ENCODE data around the gene SGK1. TPM values are rescaled to one million over a fixed set of nuclear protein-coding genes. Genes with fewer than 3 reads are reported as not detected.
"Not testable (repeated sequence)": the region's sequence is repeated elsewhere in the genome, so short reads cannot be mapped to it uniquely, and the experiment has no call there.

Gene SGK1
- total and polyA plus RNA-seq, 3 donors from 2014 or later: 91.3 to 208 (median 154) TPM

- no peak for DNase-seq
- TF ChIP-seq CTCF (IDR thresholded peaks at IDR 0.05) (no peak), POLR2A (IDR thresholded peaks at IDR 0.05) (no peak)
- H3K9me3 ChIP-seq: no peaks in the 10 kb centered on the region
- WGBS, 2 donors: 82 to 91% methylated on average over 6 of the region's 6 CpGs
- intact Hi-C loops (cut with DNase I; ENCODE audit: low total_unique reads): no loop called here
- no peaks in the 10 kb centered on the region for H3K27me3 ChIP-seq
- no peak overlapping the region for H3K4me3 ChIP-seq
- peaks cover 8% of the 10 kb centered on the region for H3K4me1 ChIP-seq
- H3K36me3 ChIP-seq (ENCODE audit: low read depth, missing control alignments): no peaks in the 10 kb centered on the region
- no peak overlapping the region for H3K27ac ChIP-seq
These were observed 135.4 kb downstream of the SGK1 start for GRCh38 chr6:134182528-134182927.

- H3K4me3 ChIP-seq; DNase-seq; H3K36me3 ChIP-seq (ENCODE audit: low read depth, missing control alignments); H3K4me1 ChIP-seq; H3K9me3 ChIP-seq; H3K27ac ChIP-seq; H3K27me3 ChIP-seq; intact Hi-C loops (cut with DNase I; ENCODE audit: low total_unique reads): not testable (repeated sequence)
- 96 to 98% methylated on average over 5 of the region's 5 CpGs for WGBS, 2 donors
These were observed 136.2 kb downstream of the SGK1 start for GRCh38 chr6:134181726-134182125.

GRCh38 chr6:134181251-134181650 is 136.7 kb downstream of the SGK1 start:
- peaks cover 14% of the 10 kb centered on the region for H3K4me1 ChIP-seq
- H3K36me3 ChIP-seq (ENCODE audit: low read depth, missing control alignments); H3K27ac ChIP-seq; H3K9me3 ChIP-seq; H3K27me3 ChIP-seq; intact Hi-C loops (cut with DNase I; ENCODE audit: low total_unique reads); H3K4me3 ChIP-seq; DNase-seq: not testable (repeated sequence)
- WGBS, 2 donors: 85 to 88% methylated on average over 8 of the region's 8 CpGs

- H3K4me3 ChIP-seq; DNase-seq; H3K27me3 ChIP-seq; H3K9me3 ChIP-seq; H3K36me3 ChIP-seq (ENCODE audit: low read depth, missing control alignments); H3K27ac ChIP-seq; intact Hi-C loops (cut with DNase I; ENCODE audit: low total_unique reads): not testable (repeated sequence)
- H3K4me1 ChIP-seq: peaks cover 17% of the 10 kb centered on the region
- 86 to 94% methylated on average over 4 of the region's 4 CpGs for WGBS, 2 donors
These were observed 137.4 kb downstream of the SGK1 start for GRCh38 chr6:134180540-134180939.

- TF ChIP-seq POLR2A (IDR thresholded peaks at IDR 0.05) (no peak), CTCF (IDR thresholded peaks at IDR 0.05) (peak; percentile 57 to 70 (median 61))
- no peaks in the 10 kb centered on the region for H3K27me3 ChIP-seq
- peak overlapping the region; percentile 48 to 66 for H3K27ac ChIP-seq
- H3K4me3 ChIP-seq: peak overlapping the region; percentile 19 to 22
- H3K4me1 ChIP-seq: peaks cover 17% of the 10 kb centered on the region
- DNase-seq: peak; percentile 89
- WGBS, 2 donors: 4 to 10% methylated on average over 19 to 30 of the region's 30 CpGs
- intact Hi-C loops (cut with DNase I; ENCODE audit: low total_unique reads): loop anchor here (5.0 to 10.0 kb wide), 2 partner anchors 466 to 644 kb away; no protein-coding TSS in a partner anchor
- no peaks in the 10 kb centered on the region for H3K9me3 ChIP-seq
- H3K36me3 ChIP-seq (ENCODE audit: low read depth, missing control alignments): no peaks in the 10 kb centered on the region
These were observed 139.5 kb downstream of the SGK1 start for GRCh38 chr6:134178161-134179044.

- no peak for TF ChIP-seq CTCF (IDR thresholded peaks at IDR 0.05)
- no peak for TF ChIP-seq POLR2A (IDR thresholded peaks at IDR 0.05)
- H3K27ac ChIP-seq: peak overlapping the region; percentile 48 to 66
- no peaks in the 10 kb centered on the region for H3K36me3 ChIP-seq (ENCODE audit: low read depth, missing control alignments)
- H3K9me3 ChIP-seq: no peaks in the 10 kb centered on the region
- intact Hi-C loops (cut with DNase I; ENCODE audit: low total_unique reads): loop anchor here (5.0 to 10.0 kb wide), 2 partner anchors 467 to 645 kb away; no protein-coding TSS in a partner anchor
- H3K4me1 ChIP-seq: peaks cover 17% of the 10 kb centered on the region
- DNase-seq: no peak
- no peaks in the 10 kb centered on the region for H3K27me3 ChIP-seq
- H3K4me3 ChIP-seq: peak overlapping the region; percentile 19 to 22
- WGBS, 2 donors: 38 to 55% methylated on average over 10 of the region's 10 CpGs
These were observed 140.2 kb downstream of the SGK1 start for GRCh38 chr6:134177753-134178160.

Data from testis (tissue), 3 donors.